GM12873 (cell line): ENCODE results near the gene FAM3A.

Experiments used
- CTCF ChIP-seq: IDR thresholded peaks from 2 replicates; pipeline ENCODE4 v1.5.1; 2012; ENCODE audit warnings: low read depth, mild to moderate bottlenecking, moderate library complexity, low read length, control low read depth; ENCODE audit not compliant: insufficient read depth; ENCODE audit errors: missing control alignments

FAM3A gene

DNA sequence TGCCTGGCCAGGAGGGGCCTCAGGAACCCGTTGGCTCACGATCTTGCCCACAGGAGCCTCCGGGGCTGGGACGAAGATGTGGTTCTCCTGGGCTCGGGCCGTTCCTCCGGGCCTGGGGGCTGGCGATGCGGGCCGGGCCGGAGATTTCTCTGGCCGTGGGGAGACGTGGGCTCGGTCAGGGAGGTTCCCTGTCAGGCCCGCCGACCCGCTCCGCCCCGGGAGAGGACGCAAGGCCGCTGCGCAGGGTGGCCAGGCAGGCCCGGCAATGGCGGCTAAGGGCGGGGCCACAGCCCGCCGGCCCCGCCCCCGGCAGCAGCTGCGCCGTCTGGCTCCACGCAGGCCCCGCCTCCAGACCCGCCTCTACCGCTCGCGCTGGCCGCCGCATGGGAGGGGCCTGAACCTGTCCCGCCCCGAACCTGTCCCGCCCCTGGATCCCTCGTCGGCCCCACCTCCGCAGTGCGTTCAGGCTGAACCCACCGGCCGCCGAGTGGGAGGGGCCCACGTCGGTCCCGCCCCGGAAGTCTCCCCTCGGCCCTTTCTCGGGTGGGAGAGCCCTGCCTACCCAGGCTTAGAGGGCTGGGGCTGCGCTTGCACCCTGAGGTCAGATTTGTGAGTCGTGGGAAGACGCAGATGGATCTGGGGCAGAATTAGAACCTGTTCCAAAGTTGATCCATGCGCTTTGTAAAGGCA lies at the start of gene FAM3A:
TSS of gene FAM3A (minus strand) at position 267 of the 690 bp plus-strand sequence. CDS start 460 bp downstream, outside the sequence.
- TF ChIP-seq CTCF = no peak

- no peak for TF ChIP-seq CTCF
Observed at GRCh38 chrX:154549766-154550165, 33.7 kb upstream of the FAM3A start.

DNA sequence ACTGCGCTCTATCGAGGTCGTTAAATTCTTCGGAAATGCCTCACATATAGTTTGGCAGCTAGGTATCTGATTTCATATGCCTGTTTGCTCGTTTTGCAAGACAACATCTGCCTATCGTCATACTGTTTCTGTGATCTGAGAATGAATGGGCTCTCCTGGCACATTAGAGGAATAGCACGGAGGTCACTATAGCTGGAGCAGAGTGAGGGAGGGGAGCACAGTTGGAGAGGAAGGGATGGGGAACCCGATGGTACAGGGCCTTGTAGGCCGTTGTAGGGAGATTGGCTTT lies 31.9 kb upstream of the FAM3A start:
- TF ChIP-seq CTCF = no peak

DNA sequence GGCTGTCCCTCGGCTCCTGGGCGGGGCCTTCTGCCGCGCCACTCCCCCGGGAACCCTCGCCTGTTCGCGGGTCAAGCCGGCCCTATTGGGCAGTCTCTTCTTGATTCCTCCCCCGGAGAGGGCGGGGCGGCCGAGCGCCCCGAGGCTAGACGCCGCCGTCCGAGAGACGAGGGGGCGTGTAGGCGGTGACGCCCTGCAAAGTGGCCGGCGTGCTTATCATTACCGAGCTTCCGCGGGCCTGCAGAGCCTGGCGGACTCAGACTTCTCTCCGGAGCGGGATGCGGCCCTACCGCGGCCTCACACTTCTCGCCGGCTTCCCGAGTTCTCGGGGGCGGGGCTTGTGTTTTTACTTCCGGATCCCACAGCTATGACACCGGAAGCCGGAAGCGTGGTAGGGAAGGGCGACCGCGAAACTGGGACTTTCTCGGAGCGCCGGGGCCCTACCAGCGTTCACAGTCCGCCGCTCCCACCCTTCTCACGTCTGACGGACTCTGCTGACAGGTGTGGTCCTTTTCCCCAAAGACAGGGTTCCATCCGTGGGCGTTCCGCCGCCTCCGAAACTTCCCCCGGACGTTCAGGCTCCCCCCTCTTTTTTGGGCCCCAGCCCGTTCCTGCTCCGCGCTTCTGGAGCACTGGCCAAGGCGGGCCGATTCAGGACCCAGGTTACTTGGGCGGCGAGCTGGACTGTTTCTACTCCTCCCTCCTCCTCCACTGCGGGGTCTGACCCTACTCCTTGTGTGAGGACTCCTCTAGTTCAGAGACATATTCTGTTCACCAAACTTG lies 31.4 kb upstream of the FAM3A start, which contains the start of gene IKBKG:
TSS of gene IKBKG (plus strand) at position 376 of the 783 bp plus-strand sequence. CDS start 4,383 bp downstream, outside the sequence.
- TF ChIP-seq CTCF = no peak

DNA sequence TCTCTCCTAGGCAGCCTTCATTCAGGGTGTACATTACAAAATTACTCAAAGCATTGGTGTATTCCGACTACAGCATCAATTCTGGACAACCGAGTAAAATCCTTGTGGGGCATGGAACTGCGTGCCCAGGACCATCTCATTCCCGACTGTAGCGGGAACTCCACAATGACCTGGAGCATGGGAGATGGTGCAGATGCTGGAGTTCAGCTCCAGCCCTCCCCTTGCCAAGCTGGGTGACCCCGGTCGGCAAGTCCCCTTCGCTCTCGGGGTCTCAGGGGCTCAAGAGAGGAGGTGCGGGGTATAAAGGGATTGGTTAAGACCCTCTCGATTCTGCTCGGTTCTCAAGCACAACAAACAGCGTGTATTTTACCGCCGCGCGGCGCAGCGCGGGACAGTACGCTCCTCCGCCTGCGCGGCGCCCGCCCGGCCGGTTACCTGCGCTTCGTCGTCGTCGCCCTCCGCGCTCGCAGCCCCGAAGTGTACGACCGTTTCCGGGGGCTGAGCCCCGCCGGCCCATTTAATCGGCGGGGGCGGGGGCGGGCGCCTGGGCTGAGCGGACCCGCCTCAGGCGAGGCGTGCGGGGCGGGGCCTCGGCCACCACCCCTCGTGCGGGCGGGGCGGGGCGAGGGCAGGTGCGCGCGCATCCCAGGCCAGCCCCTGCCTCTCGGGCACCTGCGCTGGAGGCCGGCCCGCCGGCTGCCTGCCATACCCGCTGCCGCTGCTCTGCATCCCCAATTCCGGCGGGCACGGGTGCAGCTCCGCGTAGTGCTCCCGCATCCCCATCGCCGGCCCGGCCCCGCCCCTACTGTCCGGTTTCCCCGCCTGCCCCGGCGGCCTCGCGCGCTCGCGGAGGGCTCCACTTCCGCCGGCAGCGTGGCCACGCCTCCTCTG lies 30.6 kb upstream of the FAM3A start, which contains the start of gene G6PD:
TSS of gene G6PD (minus strand) at position 493 of the 891 bp plus-strand sequence. CDS start 691 bp downstream, outside the sequence.
- TF ChIP-seq CTCF = no peak

DNA sequence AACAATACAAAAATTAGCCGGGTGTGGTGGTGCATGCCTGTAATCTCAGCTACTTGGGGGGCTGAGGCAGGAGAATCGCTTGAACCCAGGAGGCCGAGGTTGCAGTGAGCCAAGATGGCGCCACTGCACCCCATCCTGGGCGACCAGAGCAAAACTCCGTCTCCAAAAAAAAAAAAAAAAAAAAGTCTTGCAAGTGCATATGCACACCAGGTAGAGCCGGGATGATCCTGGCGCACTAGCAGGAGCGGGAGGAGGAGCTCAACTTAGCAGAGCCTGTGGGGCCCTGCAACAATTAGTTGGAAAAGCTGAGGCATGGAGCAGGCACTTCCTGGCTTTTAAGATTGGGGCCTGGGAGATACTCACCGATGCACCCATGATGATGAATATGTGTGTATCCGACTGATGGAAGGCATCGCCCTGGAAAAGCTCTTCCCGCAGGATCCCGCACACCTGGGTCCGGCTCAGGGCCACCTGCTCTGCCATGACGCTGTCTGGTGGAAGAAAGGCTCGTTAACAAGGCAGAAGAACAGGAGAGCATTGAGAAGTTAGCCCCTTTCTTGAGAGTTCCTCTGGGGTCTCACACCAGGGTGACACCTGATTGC lies 29.7 kb upstream of the FAM3A start:
- TF ChIP-seq CTCF = no peak
